Measurements from ENCODE around the gene GRIK1. TPM values are rescaled to one million over a fixed set of nuclear protein-coding genes. Genes with fewer than 3 reads are reported as not detected.

The GRIK1 gene
- total RNA-seq, 1 experiment from 2014 or later: not detected

DNA sequence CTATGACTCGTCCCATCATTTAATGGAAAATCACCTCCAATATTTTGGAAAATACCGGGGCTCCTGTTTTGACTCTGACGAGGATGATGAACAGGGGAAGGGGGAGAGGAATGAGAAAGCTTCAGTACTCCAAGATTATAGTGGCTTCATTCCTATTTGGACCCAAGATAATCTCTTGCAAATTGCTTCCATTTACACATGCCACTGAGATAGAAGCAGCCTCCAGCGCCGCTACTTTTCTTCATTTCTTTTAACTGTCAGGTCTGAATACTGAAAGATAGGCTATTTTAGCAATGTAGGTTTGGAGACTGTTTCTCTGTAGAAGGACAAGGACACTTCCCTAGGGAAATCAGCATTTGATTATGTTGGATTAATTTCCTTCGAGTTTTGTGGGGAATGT is 565 bp upstream of the GRIK1 start:
- Histone ChIP-seq H3K9me2 (replicated peaks; ENCODE audit: insufficient read depth, low read length) (no peaks in the 10 kb centered on the region), H3K9me3 (ENCODE audit: low read length) (no peaks in the 10 kb centered on the region), H3K9ac (ENCODE audit: low read length) (no peak overlapping the region), H3K4me1 (ENCODE audit: low read length) (no peaks in the 10 kb centered on the region), H3K36me3 (ENCODE audit: insufficient read depth, low read length) (no peaks in the 10 kb centered on the region), H3K79me2 (ENCODE audit: low read length) (no peaks in the 10 kb centered on the region), H3K4me3 (ENCODE audit: low read length) (no peak overlapping the region), H2AFZ (ENCODE audit: low read length) (no peak overlapping the region), H3K27me3 (ENCODE audit: low read length) (no peaks in the 10 kb centered on the region), H4K20me1 (ENCODE audit: insufficient read depth, low read depth, low read length) (no peaks in the 10 kb centered on the region), H3K27ac (ENCODE audit: low read length) (no peak overlapping the region), H3K4me2 (ENCODE audit: low read depth, low read length, poor library complexity, severe bottlenecking) (no peak overlapping the region)
- no peak for DNase-seq

DNA sequence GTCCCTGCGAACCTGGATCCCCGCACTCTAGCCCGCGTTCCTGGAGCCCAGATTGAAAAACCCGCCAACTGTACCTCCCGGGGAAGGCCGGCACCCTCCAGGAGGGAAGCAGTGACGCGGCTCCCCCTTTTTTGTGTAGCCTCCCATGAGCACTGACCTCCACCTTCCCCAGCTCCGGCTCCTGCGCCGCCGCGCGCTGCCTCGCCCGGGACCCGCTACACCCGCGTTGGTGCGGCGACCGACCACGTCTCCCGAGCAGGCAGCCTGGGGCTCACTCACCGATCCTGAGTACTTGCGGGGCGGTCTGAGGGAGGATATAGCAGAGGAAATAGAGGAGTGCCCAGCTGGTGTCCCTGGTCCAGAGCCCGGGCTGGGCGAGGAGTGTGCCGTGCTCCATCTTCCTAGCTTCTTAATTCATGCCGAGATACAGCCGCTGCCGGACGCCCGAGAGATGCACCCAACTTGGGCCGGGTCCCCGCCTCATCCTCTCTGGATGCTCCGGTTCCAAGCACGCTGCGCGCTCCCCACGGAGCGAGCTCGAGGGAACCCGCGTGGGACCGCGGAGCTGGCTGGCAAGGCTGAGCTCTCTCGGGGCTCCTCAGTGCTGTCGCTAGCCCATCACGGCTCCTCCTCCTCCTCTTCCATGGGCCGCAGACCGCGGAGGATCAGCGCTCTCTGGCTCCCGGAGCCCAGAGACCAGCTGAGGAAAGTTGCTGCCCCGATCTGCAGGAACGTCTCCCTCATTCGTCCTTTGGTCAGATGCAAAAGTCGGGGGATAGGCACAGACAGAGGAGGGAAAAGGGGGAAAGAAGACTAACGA is 482 bp downstream of the GRIK1 start:
- no peaks in the 10 kb centered on the region for H3K36me3 ChIP-seq (ENCODE audit: insufficient read depth, low read length)
- H3K4me3 ChIP-seq (ENCODE audit: low read length): no peak overlapping the region
- no peaks in the 10 kb centered on the region for H3K27me3 ChIP-seq (ENCODE audit: low read length)
- no peaks in the 10 kb centered on the region for H3K4me1 ChIP-seq (ENCODE audit: low read length)
- H3K9me2 ChIP-seq (replicated peaks; ENCODE audit: insufficient read depth, low read length): no peaks in the 10 kb centered on the region
- DNase-seq: no peak
- no peaks in the 10 kb centered on the region for H3K9me3 ChIP-seq (ENCODE audit: low read length)
- H4K20me1 ChIP-seq (ENCODE audit: insufficient read depth, low read depth, low read length): no peaks in the 10 kb centered on the region
- H3K9ac ChIP-seq (ENCODE audit: low read length): no peak overlapping the region
- H3K79me2 ChIP-seq (ENCODE audit: low read length): no peaks in the 10 kb centered on the region
- no peak overlapping the region for H3K4me2 ChIP-seq (ENCODE audit: low read depth, low read length, poor library complexity, severe bottlenecking)
- H3K27ac ChIP-seq (ENCODE audit: low read length): no peak overlapping the region
- no peak overlapping the region for H2AFZ ChIP-seq (ENCODE audit: low read length)

DNA sequence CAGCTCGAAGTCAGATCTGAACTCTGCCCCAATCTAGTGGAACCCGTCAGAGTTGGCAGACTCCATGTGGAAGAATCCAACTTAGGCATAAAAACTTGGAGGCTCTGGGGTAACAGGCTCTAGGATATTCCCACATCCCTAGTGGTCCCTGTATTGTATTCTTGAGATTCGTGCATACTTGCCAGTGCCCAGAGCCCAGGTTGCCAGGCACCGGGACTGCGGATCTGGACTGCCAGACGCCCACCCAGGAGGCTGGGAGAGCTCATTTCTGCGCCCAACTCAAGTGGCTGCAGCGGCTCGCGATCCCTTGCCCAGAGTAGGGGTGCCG is 1.1 kb downstream of the GRIK1 start:
- no peaks in the 10 kb centered on the region for H3K4me1 ChIP-seq (ENCODE audit: low read length)
- no peaks in the 10 kb centered on the region for H3K79me2 ChIP-seq (ENCODE audit: low read length)
- no peak overlapping the region for H3K27ac ChIP-seq (ENCODE audit: low read length)
- no peak for DNase-seq
- no peaks in the 10 kb centered on the region for H4K20me1 ChIP-seq (ENCODE audit: insufficient read depth, low read depth, low read length)
- no peaks in the 10 kb centered on the region for H3K9me3 ChIP-seq (ENCODE audit: low read length)
- no peak overlapping the region for H3K4me3 ChIP-seq (ENCODE audit: low read length)
- H3K27me3 ChIP-seq (ENCODE audit: low read length): no peaks in the 10 kb centered on the region
- H3K36me3 ChIP-seq (ENCODE audit: insufficient read depth, low read length): no peaks in the 10 kb centered on the region
- H3K9ac ChIP-seq (ENCODE audit: low read length): no peak overlapping the region
- no peaks in the 10 kb centered on the region for H3K9me2 ChIP-seq (replicated peaks; ENCODE audit: insufficient read depth, low read length)
- H2AFZ ChIP-seq (ENCODE audit: low read length): no peak overlapping the region
- H3K4me2 ChIP-seq (ENCODE audit: low read depth, low read length, poor library complexity, severe bottlenecking): no peak overlapping the region

DNA sequence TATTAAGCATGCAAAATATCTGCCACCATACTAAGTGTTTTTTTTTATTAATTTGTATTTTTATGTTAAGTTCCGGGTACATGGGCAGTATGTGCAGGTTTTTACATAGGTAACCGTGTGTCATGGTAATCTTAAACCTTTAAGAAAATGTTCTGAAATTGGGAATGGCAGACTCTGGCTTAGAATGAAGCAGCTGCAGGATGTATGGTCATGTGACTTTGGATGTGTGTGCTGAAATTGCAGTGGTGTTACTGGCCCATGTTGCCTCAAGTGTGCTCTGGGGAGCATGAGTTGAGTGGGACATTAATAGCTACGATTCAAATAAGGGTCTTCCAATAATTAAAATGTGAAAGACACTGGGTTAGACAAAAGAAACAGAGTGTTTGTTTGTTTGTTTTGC is 6.7 kb downstream of the GRIK1 start:
- no peaks in the 10 kb centered on the region for H3K9me3 ChIP-seq (ENCODE audit: low read length)
- H3K9ac ChIP-seq (ENCODE audit: low read length): no peak overlapping the region
- H3K4me1 ChIP-seq (ENCODE audit: low read length): no peaks in the 10 kb centered on the region
- H3K9me2 ChIP-seq (replicated peaks; ENCODE audit: insufficient read depth, low read length): no peaks in the 10 kb centered on the region
- H3K27ac ChIP-seq (ENCODE audit: low read length): no peak overlapping the region
- no peak for DNase-seq
- H3K27me3 ChIP-seq (ENCODE audit: low read length): no peaks in the 10 kb centered on the region
- H3K36me3 ChIP-seq (ENCODE audit: insufficient read depth, low read length): no peaks in the 10 kb centered on the region
- no peaks in the 10 kb centered on the region for H4K20me1 ChIP-seq (ENCODE audit: insufficient read depth, low read depth, low read length)
- H3K4me3 ChIP-seq (ENCODE audit: low read length): no peak overlapping the region
- H3K4me2 ChIP-seq (ENCODE audit: low read depth, low read length, poor library complexity, severe bottlenecking): no peak overlapping the region
- H2AFZ ChIP-seq (ENCODE audit: low read length): no peak overlapping the region
- no peaks in the 10 kb centered on the region for H3K79me2 ChIP-seq (ENCODE audit: low read length)

DNA sequence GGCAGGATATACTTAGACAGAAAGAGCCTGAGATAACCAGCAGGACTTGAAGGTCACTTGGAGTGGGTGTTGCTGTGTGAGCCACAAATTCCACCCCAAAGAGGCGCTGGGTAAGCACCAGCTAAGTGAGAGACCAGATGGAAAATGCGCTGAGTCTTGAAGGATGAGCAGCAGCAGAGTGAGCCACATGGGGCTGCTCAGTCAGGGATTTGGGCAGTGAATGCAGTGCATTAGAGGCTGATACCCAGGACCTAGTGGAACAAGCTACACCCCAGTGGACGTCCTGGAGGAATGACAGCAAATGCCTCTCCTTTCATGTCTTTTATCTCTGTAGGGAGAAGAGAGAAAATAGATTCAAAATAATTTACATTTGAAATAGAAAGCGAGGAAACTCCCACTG is 11.3 kb downstream of the GRIK1 start:
- H3K9me3 ChIP-seq (ENCODE audit: low read length): no peaks in the 10 kb centered on the region
- H3K4me2 ChIP-seq (ENCODE audit: low read depth, low read length, poor library complexity, severe bottlenecking): no peak overlapping the region
- no peaks in the 10 kb centered on the region for H3K4me1 ChIP-seq (ENCODE audit: low read length)
- DNase-seq: no peak
- H3K9me2 ChIP-seq (replicated peaks; ENCODE audit: insufficient read depth, low read length): no peaks in the 10 kb centered on the region
- no peaks in the 10 kb centered on the region for H3K36me3 ChIP-seq (ENCODE audit: insufficient read depth, low read length)
- H3K9ac ChIP-seq (ENCODE audit: low read length): no peak overlapping the region
- H3K79me2 ChIP-seq (ENCODE audit: low read length): no peaks in the 10 kb centered on the region
- no peaks in the 10 kb centered on the region for H3K27me3 ChIP-seq (ENCODE audit: low read length)
- H3K4me3 ChIP-seq (ENCODE audit: low read length): no peak overlapping the region
- H3K27ac ChIP-seq (ENCODE audit: low read length): no peak overlapping the region
- no peaks in the 10 kb centered on the region for H4K20me1 ChIP-seq (ENCODE audit: insufficient read depth, low read depth, low read length)
- no peak overlapping the region for H2AFZ ChIP-seq (ENCODE audit: low read length)

DNA sequence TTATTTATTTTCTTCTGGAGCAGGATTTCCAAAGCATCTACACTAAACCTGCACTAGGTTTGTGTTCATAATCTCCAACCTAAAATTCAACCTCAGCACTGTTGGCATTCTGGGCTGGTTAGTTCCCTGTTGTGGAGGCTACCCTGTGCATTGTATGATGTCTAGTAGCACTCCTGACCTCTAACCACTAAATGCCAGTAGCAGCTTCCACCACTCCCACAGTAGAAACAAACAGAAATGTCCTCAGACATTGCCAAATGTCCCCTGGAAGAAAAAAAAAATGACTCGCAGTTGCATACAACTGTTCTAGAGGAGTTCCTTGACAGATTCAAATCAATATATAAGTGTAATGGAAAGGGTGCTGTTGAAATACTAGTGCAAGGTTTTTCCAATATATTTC is 18.9 kb downstream of the GRIK1 start:
- H3K9me2 ChIP-seq (replicated peaks; ENCODE audit: insufficient read depth, low read length): no peaks in the 10 kb centered on the region
- H3K36me3 ChIP-seq (ENCODE audit: insufficient read depth, low read length): no peaks in the 10 kb centered on the region
- no peak overlapping the region for H3K4me3 ChIP-seq (ENCODE audit: low read length)
- no peaks in the 10 kb centered on the region for H3K79me2 ChIP-seq (ENCODE audit: low read length)
- H3K27me3 ChIP-seq (ENCODE audit: low read length): no peaks in the 10 kb centered on the region
- no peaks in the 10 kb centered on the region for H3K9me3 ChIP-seq (ENCODE audit: low read length)
- no peak overlapping the region for H3K4me2 ChIP-seq (ENCODE audit: low read depth, low read length, poor library complexity, severe bottlenecking)
- no peak overlapping the region for H3K9ac ChIP-seq (ENCODE audit: low read length)
- no peaks in the 10 kb centered on the region for H4K20me1 ChIP-seq (ENCODE audit: insufficient read depth, low read depth, low read length)
- no peaks in the 10 kb centered on the region for H3K4me1 ChIP-seq (ENCODE audit: low read length)
- H2AFZ ChIP-seq (ENCODE audit: low read length): no peak overlapping the region
- no peak overlapping the region for H3K27ac ChIP-seq (ENCODE audit: low read length)
- DNase-seq: no peak

DNA sequence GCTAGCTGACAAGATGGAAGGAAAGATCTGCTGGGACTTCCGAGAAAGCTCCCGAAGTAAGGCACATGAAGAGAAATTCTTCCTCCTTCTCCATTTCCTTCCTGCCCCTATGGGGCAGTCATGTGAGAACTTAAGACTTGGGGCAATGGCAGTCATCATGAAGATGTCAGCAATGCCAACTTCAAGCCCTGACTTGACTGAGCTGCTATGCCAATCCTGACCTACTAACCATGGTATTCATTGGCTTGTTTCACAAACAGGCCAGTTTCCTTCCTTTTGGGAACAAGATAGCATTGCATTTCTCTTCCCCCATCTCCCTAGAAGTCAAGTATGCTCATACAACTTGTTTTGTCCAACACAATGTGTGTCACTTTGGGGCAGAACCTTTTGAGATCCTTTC is 25.5 kb downstream of the GRIK1 start:
- Histone ChIP-seq H3K27ac (ENCODE audit: low read length) (no peak overlapping the region), H3K9ac (ENCODE audit: low read length) (no peak overlapping the region), H3K4me1 (ENCODE audit: low read length) (no peaks in the 10 kb centered on the region), H3K9me2 (replicated peaks; ENCODE audit: insufficient read depth, low read length) (no peaks in the 10 kb centered on the region), H3K36me3 (ENCODE audit: insufficient read depth, low read length) (no peaks in the 10 kb centered on the region), H3K79me2 (ENCODE audit: low read length) (no peaks in the 10 kb centered on the region), H3K4me2 (ENCODE audit: low read depth, low read length, poor library complexity, severe bottlenecking) (no peak overlapping the region), H3K9me3 (ENCODE audit: low read length) (no peaks in the 10 kb centered on the region), H3K4me3 (ENCODE audit: low read length) (no peak overlapping the region), H4K20me1 (ENCODE audit: insufficient read depth, low read depth, low read length) (no peaks in the 10 kb centered on the region), H3K27me3 (ENCODE audit: low read length) (no peaks in the 10 kb centered on the region), H2AFZ (ENCODE audit: low read length) (no peak overlapping the region)
- DNase-seq: no peak

DNA sequence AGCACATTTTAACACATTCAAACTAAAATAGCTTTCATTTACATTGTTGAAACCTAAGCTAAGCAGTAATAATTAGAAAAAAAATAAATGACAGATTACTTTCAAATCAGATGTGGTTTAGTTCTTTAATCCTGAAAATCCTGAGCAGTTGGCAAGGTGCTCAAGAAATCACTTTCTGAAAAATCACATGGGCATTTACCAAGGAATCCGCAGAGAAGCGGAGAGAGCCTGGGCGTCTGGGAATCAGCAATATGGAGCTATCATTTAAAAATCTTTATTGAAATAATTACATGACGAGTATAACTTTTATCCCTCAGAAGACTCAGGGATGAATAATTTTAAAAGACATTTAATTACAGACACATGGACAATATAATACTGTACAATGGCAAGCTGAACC is 30.2 kb downstream of the GRIK1 start:
- H3K4me2 ChIP-seq (ENCODE audit: low read depth, low read length, poor library complexity, severe bottlenecking): no peak overlapping the region
- H3K4me1 ChIP-seq (ENCODE audit: low read length): no peaks in the 10 kb centered on the region
- no peaks in the 10 kb centered on the region for H3K9me3 ChIP-seq (ENCODE audit: low read length)
- no peaks in the 10 kb centered on the region for H4K20me1 ChIP-seq (ENCODE audit: insufficient read depth, low read depth, low read length)
- H3K4me3 ChIP-seq (ENCODE audit: low read length): no peak overlapping the region
- no peaks in the 10 kb centered on the region for H3K9me2 ChIP-seq (replicated peaks; ENCODE audit: insufficient read depth, low read length)
- H3K79me2 ChIP-seq (ENCODE audit: low read length): no peaks in the 10 kb centered on the region
- no peak for DNase-seq
- no peaks in the 10 kb centered on the region for H3K36me3 ChIP-seq (ENCODE audit: insufficient read depth, low read length)
- H3K27me3 ChIP-seq (ENCODE audit: low read length): no peaks in the 10 kb centered on the region
- H2AFZ ChIP-seq (ENCODE audit: low read length): no peak overlapping the region
- H3K9ac ChIP-seq (ENCODE audit: low read length): no peak overlapping the region
- H3K27ac ChIP-seq (ENCODE audit: low read length): no peak overlapping the region

Data from Karpas-422 (cell line).